Keratinocyte (primary cell): ENCODE measurements around the gene CIBAR2.

ENCODE experiments used
- EZH2 ChIP-seq: IDR thresholded peaks from one replicate; pipeline ENCODE4 v1.6.1; 2012; ENCODE audit warnings: inconsistent platforms, mild to moderate bottlenecking, low read length, moderate library complexity
- TF ChIP-seq, protein P1 (sequence below), 3 experiments: IDR thresholded peaks in 1 of 3; conservative IDR thresholded peaks in 1 of 3; optimal IDR thresholded peaks in 1 of 3; 2 replicates in 2 of 3; 3 replicates in 1 of 3; pipeline versions ENCODE3 to v1.5.1; 2011; ENCODE audit warnings: low read length in 3 of 3, mild to moderate bottlenecking in 3 of 3, moderate library complexity in 2 of 3, control low read depth in 1 of 3, inconsistent platforms in 1 of 3; ENCODE audit not compliant: insufficient read depth in 2 of 3; ENCODE audit errors: extremely low read depth in 1 of 3

DNA sequence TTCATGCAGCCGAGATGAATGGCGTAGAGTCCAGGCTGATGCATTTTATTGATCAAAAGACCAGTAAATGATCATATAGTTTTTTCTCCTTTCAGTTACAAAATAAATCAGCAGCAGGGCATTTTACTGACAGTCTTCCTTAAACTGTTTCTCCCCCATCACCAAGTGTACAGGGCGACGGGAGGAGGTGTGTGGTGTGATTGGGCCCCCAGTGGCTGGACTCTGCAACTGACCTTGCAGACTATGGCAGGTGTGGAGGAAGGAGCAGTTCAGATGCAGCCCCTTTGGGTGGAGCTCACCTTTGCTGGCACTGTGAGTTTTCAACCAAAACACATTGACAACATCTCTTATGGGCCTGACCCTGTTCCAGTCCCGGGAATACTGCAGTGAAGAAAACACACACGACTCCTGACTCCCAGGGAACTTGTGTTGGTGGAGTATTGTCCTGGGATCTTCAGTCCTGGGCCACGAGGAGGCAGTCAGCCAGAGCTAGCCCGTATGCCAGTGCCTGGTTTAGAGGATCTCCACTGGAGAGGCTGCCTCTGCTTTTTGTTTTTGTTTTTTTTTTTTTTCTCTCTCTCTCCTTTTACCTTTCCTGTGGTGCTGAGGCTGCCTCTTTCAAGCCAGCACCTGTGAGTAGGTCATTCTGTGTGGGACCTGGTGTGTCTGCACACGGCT is 54.9 kb downstream of the CIBAR2 start:
- TF ChIP-seq, protein P1, sequence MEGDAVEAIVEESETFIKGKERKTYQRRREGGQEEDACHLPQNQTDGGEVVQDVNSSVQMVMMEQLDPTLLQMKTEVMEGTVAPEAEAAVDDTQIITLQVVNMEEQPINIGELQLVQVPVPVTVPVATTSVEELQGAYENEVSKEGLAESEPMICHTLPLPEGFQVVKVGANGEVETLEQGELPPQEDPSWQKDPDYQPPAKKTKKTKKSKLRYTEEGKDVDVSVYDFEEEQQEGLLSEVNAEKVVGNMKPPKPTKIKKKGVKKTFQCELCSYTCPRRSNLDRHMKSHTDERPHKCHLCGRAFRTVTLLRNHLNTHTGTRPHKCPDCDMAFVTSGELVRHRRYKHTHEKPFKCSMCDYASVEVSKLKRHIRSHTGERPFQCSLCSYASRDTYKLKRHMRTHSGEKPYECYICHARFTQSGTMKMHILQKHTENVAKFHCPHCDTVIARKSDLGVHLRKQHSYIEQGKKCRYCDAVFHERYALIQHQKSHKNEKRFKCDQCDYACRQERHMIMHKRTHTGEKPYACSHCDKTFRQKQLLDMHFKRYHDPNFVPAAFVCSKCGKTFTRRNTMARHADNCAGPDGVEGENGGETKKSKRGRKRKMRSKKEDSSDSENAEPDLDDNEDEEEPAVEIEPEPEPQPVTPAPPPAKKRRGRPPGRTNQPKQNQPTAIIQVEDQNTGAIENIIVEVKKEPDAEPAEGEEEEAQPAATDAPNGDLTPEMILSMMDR (optimal IDR thresholded peaks at IDR 0.05 in 1 of 3, IDR thresholded peaks at IDR 0.05 in 1 of 3, conservative IDR thresholded peaks at IDR 0.05 in 1 of 3; ENCODE audit: extremely low read depth in 1 of 3, insufficient read depth in 2 of 3, low read length in 3 of 3) = peak in 2 of 3 experiments; percentile 9 to 14
- TF ChIP-seq EZH2 = no peak
